SKM-1 (cell line): ENCODE measurements around the gene PPP2R5A.
"Not testable (repeated sequence)": the region's sequence is repeated elsewhere in the genome, so short reads cannot be mapped to it uniquely, and the experiment has no call there.

ENCODE experiments used
- DNase-seq: peaks from one replicate; lab custom pipeline; 2025; ENCODE audit not compliant: unreplicated experiment; lab: John Stamatoyannopoulos, UW

The PPP2R5A gene

GRCh38 chr1:212294983-212295382, 9.8 kb downstream of the PPP2R5A start:
- DNase-seq, result no peak

- no peak for DNase-seq
These were observed 10.4 kb downstream of the PPP2R5A start for GRCh38 chr1:212295579-212295978.

GRCh38 chr1:212297338-212297737, 12.1 kb downstream of the PPP2R5A start:
- DNase-seq, result no peak

- DNase-seq, result no peak
These were observed 16.4 kb downstream of the PPP2R5A start for GRCh38 chr1:212301580-212301979.

- DNase-seq, result no peak
These were observed 17.7 kb downstream of the PPP2R5A start for GRCh38 chr1:212302745-212303383.

- no peak for DNase-seq
These were observed 20.1 kb downstream of the PPP2R5A start for GRCh38 chr1:212305342-212305741.

GRCh38 chr1:212305984-212306452, 20.8 kb downstream of the PPP2R5A start:
- not testable (repeated sequence) for DNase-seq

- no peak for DNase-seq
These were observed 24.8 kb downstream of the PPP2R5A start for GRCh38 chr1:212309967-212310366.

GRCh38 chr1:212310383-212310782, 25.2 kb downstream of the PPP2R5A start:
- DNase-seq, result no peak

GRCh38 chr1:212311836-212312497, 26.8 kb downstream of the PPP2R5A start:
- DNase-seq, result no peak

GRCh38 chr1:212313616-212314015, 28.4 kb downstream of the PPP2R5A start:
- no peak for DNase-seq

GRCh38 chr1:212315184-212315583, 30.0 kb downstream of the PPP2R5A start:
- DNase-seq, result no peak

GRCh38 chr1:212315907-212316306, 30.7 kb downstream of the PPP2R5A start:
- no peak for DNase-seq

- no peak for DNase-seq
These were observed 32.7 kb downstream of the PPP2R5A start for GRCh38 chr1:212317916-212318315.

GRCh38 chr1:212321031-212321430, 35.8 kb downstream of the PPP2R5A start:
- not testable (repeated sequence) for DNase-seq

- DNase-seq, result no peak
These were observed 37.9 kb downstream of the PPP2R5A start for GRCh38 chr1:212323066-212323465.

- no peak for DNase-seq
These were observed 41.3 kb downstream of the PPP2R5A start for GRCh38 chr1:212326541-212326940.

GRCh38 chr1:212328248-212328647, 43.0 kb downstream of the PPP2R5A start:
- DNase-seq, result no peak

- no peak for DNase-seq
These were observed 43.9 kb downstream of the PPP2R5A start for GRCh38 chr1:212329105-212329504.

GRCh38 chr1:212341090-212341489, 55.9 kb downstream of the PPP2R5A start:
- DNase-seq, result no peak

- no peak for DNase-seq
These were observed 59.7 kb downstream of the PPP2R5A start for GRCh38 chr1:212344905-212345304.

- DNase-seq, result no peak
These were observed 61.4 kb downstream of the PPP2R5A start for GRCh38 chr1:212346601-212347000.
